C4-2B (cell line): ENCODE measurements around the gene TPCN1.

Source experiments
- H3K27ac ChIP-seq: fragments of 450-650 bp; 2 replicates; pipeline ENCODE4 v1.5.1; 2017
- CTCF ChIP-seq: fragments of 450-650 bp; conservative IDR thresholded peaks from 2 replicates; pipeline ENCODE4 v1.5.1; 2017; ENCODE audit warnings: mild to moderate bottlenecking
- ZFX ChIP-seq: fragments of 450-650 bp; IDR thresholded peaks from 2 replicates; pipeline ENCODE4 v1.6.1; 2017

Gene TPCN1

GRCh38 chr12:113261847-113262470, 40.7 kb downstream of the TPCN1 start:
- no peak overlapping the region for H3K27ac ChIP-seq
- TF ChIP-seq ZFX (no peak), CTCF (no peak)

GRCh38 chr12:113262710-113263109, 41.4 kb downstream of the TPCN1 start:
- TF ChIP-seq ZFX (no peak), CTCF (no peak)
- no peak overlapping the region for H3K27ac ChIP-seq

GRCh38 chr12:113263431-113263963, 42.2 kb downstream of the TPCN1 start:
- TF ChIP-seq ZFX (no peak), CTCF (no peak)
- H3K27ac ChIP-seq: no peak overlapping the region

- TF ChIP-seq ZFX (no peak), CTCF (no peak)
- H3K27ac ChIP-seq: no peak overlapping the region
These were observed 45.0 kb downstream of the TPCN1 start for GRCh38 chr12:113266106-113266895.

- TF ChIP-seq ZFX: no peak
- TF ChIP-seq CTCF: no peak
- H3K27ac ChIP-seq: no peak overlapping the region
These were observed 46.4 kb downstream of the TPCN1 start for GRCh38 chr12:113267621-113268020.

- TF ChIP-seq ZFX (no peak), CTCF (no peak)
- no peak overlapping the region for H3K27ac ChIP-seq
These were observed 46.9 kb downstream of the TPCN1 start for GRCh38 chr12:113268136-113268535.

GRCh38 chr12:113268621-113269020, 47.4 kb downstream of the TPCN1 start:
- TF ChIP-seq ZFX: no peak
- no peak for TF ChIP-seq CTCF
- H3K27ac ChIP-seq: no peak overlapping the region
